Measurements from ENCODE around the gene CHRNB1.

The CHRNB1 gene

DNA sequence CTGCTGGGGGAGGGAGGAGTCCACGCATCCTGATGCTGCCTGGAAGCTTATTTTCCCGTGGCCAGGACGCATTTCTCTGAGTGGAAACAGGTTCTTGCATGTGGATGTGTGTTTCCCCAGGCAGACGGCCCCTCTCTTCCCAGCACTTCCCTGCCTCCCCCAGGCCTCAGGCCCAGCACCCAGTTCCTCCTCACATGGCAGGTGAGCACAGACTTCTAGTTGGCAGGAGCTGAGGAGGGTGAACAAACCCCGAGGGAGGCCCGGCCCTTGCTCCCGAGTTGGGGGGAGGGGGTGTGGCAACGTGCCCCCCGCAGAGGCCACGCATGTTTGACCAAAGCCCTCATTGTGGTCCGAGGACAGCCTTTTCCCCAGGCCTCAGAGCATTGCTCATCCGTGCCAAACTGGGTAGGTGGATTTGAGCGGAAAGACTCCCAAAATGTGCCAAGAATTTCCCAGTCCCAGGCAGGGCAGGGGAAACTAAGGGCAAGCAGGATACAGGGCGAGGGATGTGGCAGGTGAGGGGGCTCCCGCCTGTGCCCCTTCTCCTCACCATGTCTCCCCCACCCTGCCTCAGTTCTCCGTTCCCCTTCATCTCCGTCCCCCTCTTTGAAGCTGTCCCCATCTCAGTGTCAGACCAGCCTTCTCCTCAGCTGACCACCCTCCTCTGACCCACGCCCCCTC is 26.2 kb upstream of the CHRNB1 start:
- Histone ChIP-seq H3K27ac (no peak overlapping the region), H3K27me3 (ENCODE audit: insufficient read depth, low read depth, severe bottlenecking) (no peaks in the 10 kb centered on the region), H3K4me3 (ENCODE audit: low read depth, low read length) (no peak overlapping the region), H3K36me3 (peaks cover 9% of the 10 kb centered on the region), H3K9me3 (ENCODE audit: severe bottlenecking) (no peaks in the 10 kb centered on the region)
- DNase-seq, result no peak
- TF ChIP-seq, protein P1, sequence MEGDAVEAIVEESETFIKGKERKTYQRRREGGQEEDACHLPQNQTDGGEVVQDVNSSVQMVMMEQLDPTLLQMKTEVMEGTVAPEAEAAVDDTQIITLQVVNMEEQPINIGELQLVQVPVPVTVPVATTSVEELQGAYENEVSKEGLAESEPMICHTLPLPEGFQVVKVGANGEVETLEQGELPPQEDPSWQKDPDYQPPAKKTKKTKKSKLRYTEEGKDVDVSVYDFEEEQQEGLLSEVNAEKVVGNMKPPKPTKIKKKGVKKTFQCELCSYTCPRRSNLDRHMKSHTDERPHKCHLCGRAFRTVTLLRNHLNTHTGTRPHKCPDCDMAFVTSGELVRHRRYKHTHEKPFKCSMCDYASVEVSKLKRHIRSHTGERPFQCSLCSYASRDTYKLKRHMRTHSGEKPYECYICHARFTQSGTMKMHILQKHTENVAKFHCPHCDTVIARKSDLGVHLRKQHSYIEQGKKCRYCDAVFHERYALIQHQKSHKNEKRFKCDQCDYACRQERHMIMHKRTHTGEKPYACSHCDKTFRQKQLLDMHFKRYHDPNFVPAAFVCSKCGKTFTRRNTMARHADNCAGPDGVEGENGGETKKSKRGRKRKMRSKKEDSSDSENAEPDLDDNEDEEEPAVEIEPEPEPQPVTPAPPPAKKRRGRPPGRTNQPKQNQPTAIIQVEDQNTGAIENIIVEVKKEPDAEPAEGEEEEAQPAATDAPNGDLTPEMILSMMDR (IDR thresholded peaks at IDR 0.05; ENCODE audit: low read depth, low read length), result no peak

DNA sequence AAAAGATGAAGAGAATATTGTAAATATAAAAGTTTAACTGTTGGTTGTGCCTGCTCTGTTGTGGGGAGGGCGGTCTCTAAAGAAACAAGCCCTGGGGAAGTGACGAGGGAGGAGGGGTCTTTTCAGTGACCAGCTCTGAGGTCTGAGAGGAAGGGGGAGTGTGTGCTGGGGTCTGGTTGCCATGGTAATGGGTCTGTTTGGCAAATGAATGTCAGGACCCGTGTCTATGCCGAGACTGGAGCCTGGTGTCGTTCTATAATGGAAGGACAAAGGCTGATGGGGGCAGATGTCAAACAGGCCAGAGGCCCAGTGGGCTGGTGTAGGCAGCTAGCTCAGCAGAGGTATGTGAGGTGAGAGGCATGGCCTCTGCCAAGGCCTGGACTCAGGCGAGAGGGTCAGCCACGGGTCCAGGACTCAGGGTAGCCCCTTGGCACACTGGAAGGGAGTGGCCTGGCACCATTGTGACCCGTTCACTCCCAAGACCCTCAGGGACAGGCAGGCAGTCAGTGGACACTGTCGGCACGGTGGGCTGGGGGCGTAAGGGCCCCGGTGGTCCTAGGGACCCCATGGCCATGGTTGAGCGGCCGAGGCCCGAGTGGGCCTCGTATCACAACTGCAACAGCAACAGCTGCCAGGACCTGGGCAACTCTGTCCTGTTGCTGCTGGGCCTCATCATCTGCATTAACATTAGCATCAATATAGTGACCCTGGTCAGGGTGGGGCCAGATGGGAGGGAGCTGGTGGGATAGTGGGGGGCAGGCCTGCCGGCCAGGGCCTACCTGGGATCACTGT is 24.8 kb upstream of the CHRNB1 start, which contains the start of gene SPEM1:
TSS of gene SPEM1 (plus strand) at position 506 of the 792 bp plus-strand sequence. CDS start at position 567, 61 bp downstream.
- no peak for DNase-seq
- Histone ChIP-seq H3K9me3 (ENCODE audit: severe bottlenecking) (no peaks in the 10 kb centered on the region), H3K27ac (no peak within 1 kb of the TSS), H3K4me3 (ENCODE audit: low read depth, low read length) (no peak within 1 kb of the TSS), H3K27me3 (ENCODE audit: insufficient read depth, low read depth, severe bottlenecking) (no peaks in the 10 kb centered on the region), H3K36me3 (peaks cover 9% of the 10 kb centered on the region)
- TF ChIP-seq, protein P1 (IDR thresholded peaks at IDR 0.05; ENCODE audit: low read depth, low read length), result no peak

DNA sequence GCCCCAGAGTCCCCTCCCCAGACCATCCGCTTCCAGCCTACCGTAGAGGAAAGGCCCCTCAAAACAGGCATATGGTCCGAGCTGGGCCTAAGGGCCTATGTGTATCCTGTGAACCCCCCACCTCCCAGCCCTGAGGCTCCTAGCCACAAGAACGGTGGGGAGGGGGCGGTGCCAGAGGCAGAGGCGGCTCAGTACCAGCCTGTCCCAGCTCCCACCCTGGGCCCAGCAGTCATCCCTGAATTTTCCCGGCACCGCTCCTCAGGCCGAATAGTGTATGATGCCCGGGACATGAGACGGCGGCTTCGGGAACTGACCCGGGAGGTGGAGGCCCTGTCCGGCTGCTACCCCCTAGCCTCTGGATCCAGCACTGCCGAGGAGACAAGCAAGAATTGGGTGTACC is 23.7 kb upstream of the CHRNB1 start:
- no peak overlapping the region for H3K4me3 ChIP-seq (ENCODE audit: low read depth, low read length)
- H3K27ac ChIP-seq, result no peak overlapping the region
- DNase-seq, result no peak
- no peaks in the 10 kb centered on the region for H3K27me3 ChIP-seq (ENCODE audit: insufficient read depth, low read depth, severe bottlenecking)
- TF ChIP-seq, protein P1 (IDR thresholded peaks at IDR 0.05; ENCODE audit: low read depth, low read length), result no peak
- H3K9me3 ChIP-seq (ENCODE audit: severe bottlenecking), result no peaks in the 10 kb centered on the region
- peaks cover 1% of the 10 kb centered on the region; the same call in 1 of the 2 replicates for H3K36me3 ChIP-seq

DNA sequence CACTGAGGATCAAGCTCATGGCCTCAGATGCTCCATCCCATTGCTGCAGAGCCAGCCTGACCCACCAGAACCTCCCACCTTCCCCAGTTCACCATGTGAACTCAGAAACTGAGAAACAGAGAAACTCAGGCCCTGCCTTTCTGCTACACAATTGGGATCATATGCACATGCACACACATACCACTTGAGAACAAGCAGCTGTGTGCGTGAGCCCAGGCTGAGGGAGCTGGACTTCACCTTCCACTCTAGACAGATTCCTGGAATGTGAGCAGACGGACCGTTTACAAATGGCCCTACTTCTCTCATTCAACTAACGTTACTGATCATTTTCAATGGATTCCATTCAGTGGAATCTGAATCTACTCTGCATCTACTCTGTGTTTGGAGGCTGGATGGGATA is 21.2 kb upstream of the CHRNB1 start:
- Histone ChIP-seq H3K4me3 (ENCODE audit: low read depth, low read length) (no peak overlapping the region), H3K9me3 (ENCODE audit: severe bottlenecking) (no peaks in the 10 kb centered on the region), H3K36me3 (no peaks in the 10 kb centered on the region), H3K27me3 (ENCODE audit: insufficient read depth, low read depth, severe bottlenecking) (no peaks in the 10 kb centered on the region), H3K27ac (no peak overlapping the region)
- no peak for DNase-seq
- TF ChIP-seq, protein P1 (IDR thresholded peaks at IDR 0.05; ENCODE audit: low read depth, low read length), result no peak

DNA sequence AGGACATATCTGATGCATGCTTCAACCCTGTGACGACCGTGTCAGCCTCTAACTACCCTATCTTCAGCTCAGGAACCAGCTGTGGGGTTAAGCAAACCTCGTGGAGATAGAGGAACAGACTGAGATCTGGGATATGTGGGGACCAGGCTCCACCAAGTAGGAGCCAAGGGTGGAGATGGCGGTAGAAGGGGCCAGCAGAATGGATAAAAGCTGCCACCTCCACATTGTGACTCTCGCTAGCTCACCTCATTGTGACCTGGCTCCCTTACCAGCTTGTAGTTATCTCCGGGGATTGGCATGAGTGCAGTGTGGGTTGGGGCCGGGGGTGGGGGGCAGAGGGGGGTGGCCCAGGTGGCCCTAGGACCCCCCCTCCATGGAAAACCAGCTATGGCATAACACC is 19.5 kb upstream of the CHRNB1 start, which contains the start of gene SPEM2:
TSS of gene SPEM2 (plus strand) at position 301 of the 400 bp plus-strand sequence. CDS start at position 374, 73 bp downstream.
- H3K4me3 ChIP-seq (ENCODE audit: low read depth, low read length), result no peak within 1 kb of the TSS
- TF ChIP-seq, protein P1 (IDR thresholded peaks at IDR 0.05; ENCODE audit: low read depth, low read length), result no peak
- DNase-seq, result no peak
- H3K36me3 ChIP-seq, result no peaks in the 10 kb centered on the region
- H3K9me3 ChIP-seq (ENCODE audit: severe bottlenecking), result no peaks in the 10 kb centered on the region
- H3K27me3 ChIP-seq (ENCODE audit: insufficient read depth, low read depth, severe bottlenecking), result no peaks in the 10 kb centered on the region
- no peak within 1 kb of the TSS for H3K27ac ChIP-seq

Measured in WERI-Rb-1 (cell line).